Progenitor cell of endocrine pancreas (in vitro differentiated cells): ENCODE measurements around the gene TBC1D19. TPM values are rescaled to one million over a fixed set of nuclear protein-coding genes. Genes with fewer than 3 reads are reported as not detected.
"Not testable (repeated sequence)": the region's sequence is repeated elsewhere in the genome, so short reads cannot be mapped to it uniquely, and the experiment has no call there.

Experiments used
- DNase-seq: peaks from one replicate; pipeline ENCODE4 v3.0.0; 2021; ENCODE audit warnings: low spot score; ENCODE audit not compliant: unreplicated experiment
- H3K27ac Mint-ChIP-seq: 2 replicates; pipeline ENCODE4 v1.8.0; 2021; ENCODE audit warnings: mild to moderate bottlenecking, moderate library complexity, mixed read lengths
- H3K27me3 Mint-ChIP-seq: 2 replicates; pipeline ENCODE4 v1.8.0; 2021; ENCODE audit warnings: mixed read lengths
- H3K36me3 Mint-ChIP-seq: 2 replicates; pipeline ENCODE4 v1.8.0; 2022; ENCODE audit warnings: mixed read lengths; ENCODE audit not compliant: insufficient read depth
- H3K4me1 Mint-ChIP-seq: 2 replicates; pipeline ENCODE4 v1.8.0; 2021; ENCODE audit warnings: low read depth, mixed read lengths
- H3K4me3 Mint-ChIP-seq: 2 replicates; pipeline ENCODE4 v1.8.0; 2021; ENCODE audit warnings: low read depth, mild to moderate bottlenecking, moderate library complexity, mixed read lengths
- H3K9me3 Mint-ChIP-seq: 2 replicates; pipeline ENCODE4 v1.8.0; 2021; ENCODE audit warnings: low read depth, mixed read lengths
- long read RNA-seq: library from polyadenylated mRNA; unstranded; transcript quantifications from one replicate; pipeline ENCODE4 v2.0.0, GENCODE V29; 2020
- total RNA-seq: library from RNA; stranded (reverse); gene quantifications from 2 replicates; pipeline ENCODE4 v1.2.1, GENCODE V29; 2021
- TF ChIP-seq, protein P1 (sequence below): fragments of 200-600 bp; sonication (generic); IDR thresholded peaks from one replicate; pipeline ENCODE4 v1.5.0; 2021; ENCODE audit warnings: antibody characterized with exemption, mild to moderate bottlenecking; ENCODE audit not compliant: unreplicated experiment

The TBC1D19 gene, protein sequence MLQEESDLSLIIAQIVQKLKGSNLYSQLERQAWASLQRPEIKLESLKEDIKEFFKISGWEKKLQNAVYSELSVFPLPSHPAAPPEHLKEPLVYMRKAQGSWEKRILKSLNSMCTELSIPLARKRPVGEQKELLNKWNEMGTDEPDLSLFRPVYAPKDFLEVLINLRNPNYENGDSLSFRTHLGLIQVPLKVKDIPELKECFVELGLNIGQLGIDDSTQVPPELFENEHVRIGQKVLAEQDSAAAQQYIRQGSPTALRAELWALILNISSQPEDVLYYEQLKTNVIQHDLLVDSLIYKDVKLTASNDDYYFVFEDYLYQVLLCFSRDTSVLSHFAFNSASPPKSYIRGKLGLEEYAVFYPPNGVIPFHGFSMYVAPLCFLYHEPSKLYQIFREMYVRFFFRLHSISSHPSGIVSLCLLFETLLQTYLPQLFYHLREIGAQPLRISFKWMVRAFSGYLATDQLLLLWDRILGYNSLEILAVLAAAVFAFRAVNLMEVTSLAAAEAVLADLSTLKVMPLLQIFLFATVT
- 27.7 and 28.8 TPM in 2 replicates for total RNA-seq
- long read RNA-seq, transcript TBC1D19-201 (21 exons, 2,263 nt) = major isoform, 58 of 123 reads
- long read RNA-seq, transcript TBC1D19-205 (18 exons, 1,386 nt) = minor isoform, 8 of 123 reads
- long read RNA-seq, partial matches to known transcripts = 10 of 123 reads
- long read RNA-seq, other reads (novel, unspliced or antisense) = 45 of 123 reads

DNA sequence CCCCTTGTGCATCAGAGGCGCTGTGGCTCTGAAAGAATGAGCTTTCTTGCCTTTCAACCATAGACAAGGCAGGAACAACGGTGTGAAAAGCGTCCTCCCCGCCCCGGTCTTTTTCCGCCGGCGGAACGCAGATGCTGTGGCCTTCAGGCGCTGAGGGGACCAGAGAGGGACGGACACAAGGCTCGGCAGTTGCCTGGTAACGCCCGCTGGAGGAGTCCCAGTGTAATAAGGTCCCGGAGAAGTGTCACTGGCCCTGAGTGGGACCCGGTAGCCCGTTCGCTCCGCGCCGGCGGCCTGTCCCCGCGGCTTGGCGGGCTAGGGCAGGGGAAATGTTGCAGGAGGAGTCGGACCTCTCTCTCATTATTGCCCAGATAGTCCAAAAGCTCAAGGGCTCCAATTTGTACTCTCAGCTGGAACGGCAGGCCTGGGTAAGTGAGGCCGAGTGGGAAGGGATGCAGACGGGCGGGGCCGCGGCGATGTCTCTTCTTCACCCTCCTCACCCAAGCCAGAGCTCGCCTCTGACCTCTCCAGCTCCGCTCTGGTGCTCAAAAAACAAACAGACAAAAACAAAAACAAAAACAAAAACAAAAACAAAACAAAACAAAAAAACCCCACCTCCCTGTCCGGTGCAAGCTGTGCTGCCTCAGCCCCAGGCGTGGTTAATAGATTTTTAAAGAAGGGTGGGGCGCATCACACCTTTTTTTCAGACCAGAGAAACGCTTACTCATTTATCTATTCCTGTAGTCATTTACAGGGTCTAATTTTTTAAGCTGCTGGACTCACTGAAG lies at the start of gene TBC1D19:
TSS of gene TBC1D19 (plus strand) at position 220 of the 788 bp plus-strand sequence. CDS start at position 330, 110 bp downstream.
- TF ChIP-seq, protein P1, sequence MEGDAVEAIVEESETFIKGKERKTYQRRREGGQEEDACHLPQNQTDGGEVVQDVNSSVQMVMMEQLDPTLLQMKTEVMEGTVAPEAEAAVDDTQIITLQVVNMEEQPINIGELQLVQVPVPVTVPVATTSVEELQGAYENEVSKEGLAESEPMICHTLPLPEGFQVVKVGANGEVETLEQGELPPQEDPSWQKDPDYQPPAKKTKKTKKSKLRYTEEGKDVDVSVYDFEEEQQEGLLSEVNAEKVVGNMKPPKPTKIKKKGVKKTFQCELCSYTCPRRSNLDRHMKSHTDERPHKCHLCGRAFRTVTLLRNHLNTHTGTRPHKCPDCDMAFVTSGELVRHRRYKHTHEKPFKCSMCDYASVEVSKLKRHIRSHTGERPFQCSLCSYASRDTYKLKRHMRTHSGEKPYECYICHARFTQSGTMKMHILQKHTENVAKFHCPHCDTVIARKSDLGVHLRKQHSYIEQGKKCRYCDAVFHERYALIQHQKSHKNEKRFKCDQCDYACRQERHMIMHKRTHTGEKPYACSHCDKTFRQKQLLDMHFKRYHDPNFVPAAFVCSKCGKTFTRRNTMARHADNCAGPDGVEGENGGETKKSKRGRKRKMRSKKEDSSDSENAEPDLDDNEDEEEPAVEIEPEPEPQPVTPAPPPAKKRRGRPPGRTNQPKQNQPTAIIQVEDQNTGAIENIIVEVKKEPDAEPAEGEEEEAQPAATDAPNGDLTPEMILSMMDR = no peak
- peaks cover 18% of the 10 kb centered on the region for H3K4me1 Mint-ChIP-seq
- H3K36me3 Mint-ChIP-seq = peaks cover 12% of the 10 kb centered on the region
- H3K9me3 Mint-ChIP-seq = peaks cover 6% of the 10 kb centered on the region
- peak within 1 kb of the TSS; percentile 92 for H3K27ac Mint-ChIP-seq
- H3K27me3 Mint-ChIP-seq = no peaks in the 10 kb centered on the region
- peak; percentile 65 for DNase-seq
- peak within 1 kb of the TSS; percentile 97 for H3K4me3 Mint-ChIP-seq

DNA sequence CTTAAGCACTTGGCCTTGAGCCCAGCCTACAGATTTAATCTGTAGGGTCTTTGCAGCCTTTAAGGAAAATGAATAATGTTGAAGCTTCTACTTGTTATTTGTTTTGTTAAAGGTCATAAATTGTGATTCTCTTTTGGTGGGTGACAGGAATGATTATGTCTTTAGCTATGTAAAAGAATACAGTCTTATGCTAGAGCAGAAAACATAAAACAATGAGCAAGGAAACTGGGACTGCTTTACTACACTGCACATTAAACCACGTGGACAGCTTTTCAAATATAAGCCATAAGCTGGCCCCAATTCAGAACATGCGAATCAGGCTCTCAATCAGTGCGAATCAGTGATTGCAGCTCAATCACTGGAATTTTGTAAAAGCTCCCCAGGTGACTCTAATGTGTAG lies 40.9 kb upstream of the TBC1D19 start:
- Mint-ChIP-seq H3K36me3 (no peaks in the 10 kb centered on the region), H3K4me1 (no peaks in the 10 kb centered on the region), H3K27me3 (no peaks in the 10 kb centered on the region), H3K9me3 (peaks cover 31% of the 10 kb centered on the region), H3K4me3 (no peak overlapping the region), H3K27ac (no peak overlapping the region)
- TF ChIP-seq, protein P1 = no peak
- no peak for DNase-seq

DNA sequence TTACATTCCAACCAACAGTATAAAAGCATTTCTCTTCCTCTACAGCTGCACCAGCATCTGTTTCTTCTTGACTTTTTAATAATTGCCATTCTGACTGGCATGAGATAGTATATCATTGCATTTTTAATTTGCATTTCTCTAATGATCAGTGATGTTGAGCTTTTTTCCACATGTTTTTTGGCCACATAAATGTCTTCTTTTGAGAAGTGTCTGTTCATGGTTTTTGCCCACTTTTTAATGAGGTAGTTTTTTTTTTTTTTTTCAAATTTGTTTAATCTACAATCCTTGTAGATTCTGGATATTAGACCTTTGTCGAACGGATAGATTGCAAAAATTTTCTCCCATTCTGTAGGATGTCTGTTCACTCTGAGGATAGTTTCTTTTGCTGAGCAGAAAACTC lies 39.5 kb upstream of the TBC1D19 start:
- H3K9me3 Mint-ChIP-seq = peaks cover 35% of the 10 kb centered on the region
- H3K4me1 Mint-ChIP-seq = no peaks in the 10 kb centered on the region
- H3K27ac Mint-ChIP-seq = no peak overlapping the region
- H3K36me3 Mint-ChIP-seq = no peaks in the 10 kb centered on the region
- TF ChIP-seq, protein P1 = no peak
- no peak overlapping the region for H3K4me3 Mint-ChIP-seq
- no peak for DNase-seq
- H3K27me3 Mint-ChIP-seq = peaks cover 3% of the 10 kb centered on the region

DNA sequence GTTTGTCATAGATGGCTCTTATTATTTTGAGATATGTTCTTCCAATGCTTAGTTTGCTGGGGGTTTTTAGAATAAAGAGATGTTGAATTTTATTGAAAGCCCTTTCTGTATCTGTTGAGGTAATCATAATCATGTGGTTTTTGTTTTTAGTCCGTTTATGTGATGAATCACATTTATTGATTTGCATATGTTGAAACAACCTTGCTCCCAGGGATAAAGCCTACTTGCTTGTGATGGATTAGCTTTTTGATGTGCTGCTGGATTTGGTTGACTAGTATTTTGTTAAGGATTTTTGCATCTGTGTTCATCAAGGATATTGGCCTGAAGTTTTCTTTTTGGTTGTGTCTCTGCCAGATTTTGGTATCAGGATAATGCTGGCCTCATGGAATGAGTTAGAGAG lies 35.5 kb upstream of the TBC1D19 start:
- not testable (repeated sequence) for H3K27me3 Mint-ChIP-seq, DNase-seq

DNA sequence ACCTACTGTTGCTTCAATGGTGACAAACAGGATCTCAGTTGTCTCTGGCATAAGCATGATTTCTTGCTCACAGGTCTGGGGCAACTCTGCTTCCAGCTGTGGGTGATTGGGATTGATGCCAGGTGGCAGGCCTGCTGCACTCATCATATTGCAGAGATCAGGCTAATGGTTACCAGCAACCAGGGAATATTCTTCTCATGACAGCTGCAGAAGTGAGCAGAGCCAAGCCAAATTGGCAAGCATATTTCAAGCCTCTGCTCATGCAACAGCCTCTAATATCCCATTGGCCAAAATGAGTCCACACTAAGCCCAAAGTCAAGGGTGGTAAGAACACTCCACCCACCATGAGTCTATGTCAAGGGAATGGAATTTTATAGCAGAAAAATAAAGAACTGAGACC lies 26.7 kb upstream of the TBC1D19 start:
- H3K4me1 Mint-ChIP-seq = peaks cover 4% of the 10 kb centered on the region
- peaks cover 38% of the 10 kb centered on the region for H3K9me3 Mint-ChIP-seq
- H3K27ac Mint-ChIP-seq = no peak overlapping the region
- no peaks in the 10 kb centered on the region for H3K27me3 Mint-ChIP-seq
- TF ChIP-seq, protein P1 = no peak
- H3K36me3 Mint-ChIP-seq = no peaks in the 10 kb centered on the region
- no peak for DNase-seq
- no peak overlapping the region for H3K4me3 Mint-ChIP-seq

More for the DNA sequence above, 35.5 kb upstream of the TBC1D19 start:
- not testable (repeated sequence) for H3K27ac Mint-ChIP-seq, H3K4me3 Mint-ChIP-seq, H3K36me3 Mint-ChIP-seq, H3K4me1 Mint-ChIP-seq
- H3K9me3 Mint-ChIP-seq = peaks cover 47% of the 10 kb centered on the region
